Activated naive CD8-positive, alpha-beta T cell (primary cell): Measurements from ENCODE around the gene PLBD2.

Experiments
- H3K27ac Mint-ChIP-seq: one replicate; pipeline ENCODE4 v1.8.0; 2021; ENCODE audit warnings: mixed read lengths
- H3K27me3 Mint-ChIP-seq: one replicate; pipeline ENCODE4 v1.8.0; 2021; ENCODE audit warnings: mixed read lengths
- H3K36me3 Mint-ChIP-seq: one replicate; pipeline ENCODE4 v1.8.0; 2021; ENCODE audit warnings: mixed read lengths
- H3K4me1 Mint-ChIP-seq: one replicate; pipeline ENCODE4 v1.8.0; 2021; ENCODE audit warnings: low read depth, mixed read lengths
- H3K4me3 Mint-ChIP-seq: one replicate; pipeline ENCODE4 v1.8.0; 2021; ENCODE audit warnings: mild to moderate bottlenecking, mixed read lengths
- H3K9me3 Mint-ChIP-seq: one replicate; pipeline ENCODE4 v1.8.0; 2021; ENCODE audit warnings: low read depth, mixed read lengths

Gene PLBD2

GRCh38 chr12:113329791-113330417, 28.5 kb upstream of the PLBD2 start:
- H3K9me3 Mint-ChIP-seq = no peaks in the 10 kb centered on the region
- peaks cover 57% of the 10 kb centered on the region for H3K4me1 Mint-ChIP-seq
- peak overlapping the region; percentile 41 for H3K27ac Mint-ChIP-seq
- H3K36me3 Mint-ChIP-seq = peaks cover 3% of the 10 kb centered on the region
- H3K4me3 Mint-ChIP-seq = no peak overlapping the region
- H3K27me3 Mint-ChIP-seq = no peaks in the 10 kb centered on the region

- H3K27me3 Mint-ChIP-seq = no peaks in the 10 kb centered on the region
- H3K4me3 Mint-ChIP-seq = no peak overlapping the region
- peak overlapping the region; percentile 24 for H3K27ac Mint-ChIP-seq
- peaks cover 3% of the 10 kb centered on the region for H3K36me3 Mint-ChIP-seq
- H3K4me1 Mint-ChIP-seq = peaks cover 57% of the 10 kb centered on the region
- no peaks in the 10 kb centered on the region for H3K9me3 Mint-ChIP-seq
Observed at GRCh38 chr12:113330505-113330904, 27.9 kb upstream of the PLBD2 start.

GRCh38 chr12:113332688-113333417, 25.5 kb upstream of the PLBD2 start:
- H3K36me3 Mint-ChIP-seq = peaks cover 3% of the 10 kb centered on the region
- H3K27ac Mint-ChIP-seq = peak overlapping the region; percentile 38
- H3K4me1 Mint-ChIP-seq = peaks cover 53% of the 10 kb centered on the region
- no peaks in the 10 kb centered on the region for H3K9me3 Mint-ChIP-seq
- H3K27me3 Mint-ChIP-seq = no peaks in the 10 kb centered on the region
- H3K4me3 Mint-ChIP-seq = peak overlapping the region; percentile 92

- no peaks in the 10 kb centered on the region for H3K27me3 Mint-ChIP-seq
- no peak overlapping the region for H3K27ac Mint-ChIP-seq
- H3K4me1 Mint-ChIP-seq = peaks cover 50% of the 10 kb centered on the region
- H3K4me3 Mint-ChIP-seq = peak overlapping the region; percentile 92
- H3K36me3 Mint-ChIP-seq = peaks cover 3% of the 10 kb centered on the region
- H3K9me3 Mint-ChIP-seq = no peaks in the 10 kb centered on the region
Observed at GRCh38 chr12:113333418-113333750, 25.0 kb upstream of the PLBD2 start.

GRCh38 chr12:113333877-113334785, 24.3 kb upstream of the PLBD2 start:
- Mint-ChIP-seq H3K4me1 (peaks cover 45% of the 10 kb centered on the region), H3K9me3 (no peaks in the 10 kb centered on the region), H3K27me3 (no peaks in the 10 kb centered on the region), H3K36me3 (peaks cover 3% of the 10 kb centered on the region), H3K4me3 (peak overlapping the region; percentile 92), H3K27ac (peak overlapping the region; percentile 76)

DNA sequence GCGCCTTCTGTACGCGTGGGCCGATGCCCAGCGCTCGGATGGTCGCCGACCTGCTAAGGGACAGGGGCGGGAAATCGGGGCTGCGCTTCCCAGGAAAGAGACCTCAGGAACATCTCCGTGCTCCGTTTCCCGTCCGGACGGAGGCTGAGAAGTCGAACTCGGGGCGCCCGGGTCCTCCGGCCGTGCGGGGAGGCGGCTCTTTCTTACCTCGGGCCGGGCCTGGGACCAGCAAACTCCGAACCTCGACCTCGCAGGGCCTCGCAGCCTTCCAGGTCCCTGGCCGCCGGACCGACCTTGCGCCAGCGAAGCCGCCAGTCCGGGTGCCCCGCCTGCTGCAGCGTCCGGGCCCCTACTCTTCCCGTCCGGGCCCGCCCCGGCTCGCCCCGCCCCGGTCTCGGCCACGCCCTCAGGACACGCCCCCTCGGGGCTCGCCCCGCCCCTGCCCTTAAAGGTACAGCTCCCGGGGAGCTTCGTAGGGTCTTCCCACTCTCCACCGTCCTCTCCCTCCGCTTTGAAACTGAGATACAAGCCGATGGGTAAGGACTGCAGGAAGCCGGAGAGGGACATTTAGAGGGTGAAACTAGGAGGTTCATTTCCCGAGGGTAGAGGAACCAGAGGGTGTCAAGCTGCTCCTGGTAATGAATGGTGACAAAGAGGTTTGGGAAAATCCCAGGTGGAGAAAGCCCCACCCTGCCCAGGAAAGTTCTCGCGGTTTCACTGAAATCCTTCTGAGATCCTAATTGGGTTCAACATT, 23.4 kb upstream of the PLBD2 start, which contains the start of gene SLC8B1:
Gene SLC8B1, minus strand, starts transcription at position 324 of the 754 bp plus-strand sequence. CDS start 2,231 bp downstream, outside the sequence.
- Mint-ChIP-seq H3K4me3 (peak within 1 kb of the TSS; percentile 92), H3K36me3 (peaks cover 3% of the 10 kb centered on the region), H3K27ac (peak within 1 kb of the TSS; percentile 76), H3K27me3 (no peaks in the 10 kb centered on the region), H3K9me3 (no peaks in the 10 kb centered on the region), H3K4me1 (peaks cover 38% of the 10 kb centered on the region)

DNA sequence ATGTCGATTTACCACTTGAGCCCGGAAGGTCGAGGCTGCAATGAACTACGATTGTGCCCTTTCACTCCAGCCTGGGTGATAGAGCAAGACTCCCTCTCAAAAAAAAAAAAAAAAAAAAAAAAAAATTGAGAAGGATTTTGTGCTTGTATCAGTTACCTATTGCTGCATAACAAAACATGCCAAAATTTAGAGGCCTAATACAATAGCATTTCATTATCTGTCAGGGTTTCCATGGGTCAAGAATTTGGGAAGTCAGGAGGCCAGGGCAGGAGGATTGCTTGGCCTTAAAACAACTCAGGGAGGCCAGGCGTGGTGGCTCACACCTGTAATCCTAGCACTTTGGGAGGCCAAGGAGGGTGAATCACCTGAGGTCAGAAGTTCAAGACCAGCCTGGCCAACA, 18.8 kb upstream of the PLBD2 start:
- H3K9me3 Mint-ChIP-seq = no peaks in the 10 kb centered on the region
- H3K4me1 Mint-ChIP-seq = peaks cover 3% of the 10 kb centered on the region
- H3K27ac Mint-ChIP-seq = no peak overlapping the region
- H3K36me3 Mint-ChIP-seq = no peaks in the 10 kb centered on the region
- no peak overlapping the region for H3K4me3 Mint-ChIP-seq
- no peaks in the 10 kb centered on the region for H3K27me3 Mint-ChIP-seq

- Mint-ChIP-seq H3K4me1 (peaks cover 3% of the 10 kb centered on the region), H3K9me3 (no peaks in the 10 kb centered on the region), H3K36me3 (no peaks in the 10 kb centered on the region), H3K27ac (no peak overlapping the region), H3K4me3 (no peak overlapping the region), H3K27me3 (no peaks in the 10 kb centered on the region)
Observed at GRCh38 chr12:113340061-113340460, 18.3 kb upstream of the PLBD2 start.

- no peak overlapping the region for H3K27ac Mint-ChIP-seq
Observed at GRCh38 chr12:113341535-113341934, 16.9 kb upstream of the PLBD2 start.

DNA sequence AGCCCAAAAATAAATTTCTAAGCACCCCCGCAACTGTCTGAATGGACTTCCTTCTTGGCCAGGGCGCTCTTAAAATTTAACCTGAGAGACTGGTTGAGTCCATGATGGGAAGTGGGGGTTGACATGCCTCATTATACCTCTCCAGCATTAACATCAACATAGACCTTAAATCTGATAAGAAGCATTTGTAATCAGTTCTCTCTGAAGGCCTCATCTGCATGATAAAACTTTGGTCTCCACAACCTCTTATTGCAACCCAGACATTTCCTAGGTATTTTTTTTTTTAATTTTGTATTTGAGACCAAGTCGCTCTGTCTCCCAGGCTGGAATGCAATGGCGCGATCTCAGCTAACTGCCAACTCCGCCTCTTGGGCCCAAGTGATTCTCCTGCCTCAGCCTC, 13.1 kb upstream of the PLBD2 start:
- no peaks in the 10 kb centered on the region for H3K36me3 Mint-ChIP-seq

More at GRCh38 chr12:113341535-113341934, 16.9 kb upstream of the PLBD2 start:
- no peaks in the 10 kb centered on the region for H3K27me3 Mint-ChIP-seq
- H3K36me3 Mint-ChIP-seq = no peaks in the 10 kb centered on the region
- H3K9me3 Mint-ChIP-seq = no peaks in the 10 kb centered on the region
- H3K4me3 Mint-ChIP-seq = no peak overlapping the region
- no peaks in the 10 kb centered on the region for H3K4me1 Mint-ChIP-seq

GRCh38 chr12:113346353-113346752, 12.0 kb upstream of the PLBD2 start:
- Mint-ChIP-seq H3K4me3 (no peak overlapping the region), H3K27ac (no peak overlapping the region), H3K36me3 (no peaks in the 10 kb centered on the region), H3K4me1 (no peaks in the 10 kb centered on the region), H3K27me3 (no peaks in the 10 kb centered on the region), H3K9me3 (no peaks in the 10 kb centered on the region)

More for the DNA sequence above, 13.1 kb upstream of the PLBD2 start:
- no peaks in the 10 kb centered on the region for H3K4me1 Mint-ChIP-seq
- H3K27ac Mint-ChIP-seq = no peak overlapping the region
- H3K9me3 Mint-ChIP-seq = no peaks in the 10 kb centered on the region
- no peaks in the 10 kb centered on the region for H3K27me3 Mint-ChIP-seq
- no peak overlapping the region for H3K4me3 Mint-ChIP-seq

GRCh38 chr12:113347107-113347506, 11.3 kb upstream of the PLBD2 start:
- H3K36me3 Mint-ChIP-seq = no peaks in the 10 kb centered on the region
- H3K4me1 Mint-ChIP-seq = no peaks in the 10 kb centered on the region
- no peaks in the 10 kb centered on the region for H3K27me3 Mint-ChIP-seq
- H3K9me3 Mint-ChIP-seq = no peaks in the 10 kb centered on the region
- H3K27ac Mint-ChIP-seq = no peak overlapping the region
- no peak overlapping the region for H3K4me3 Mint-ChIP-seq

GRCh38 chr12:113347892-113348291, 10.5 kb upstream of the PLBD2 start:
- no peak overlapping the region for H3K27ac Mint-ChIP-seq
- no peak overlapping the region for H3K4me3 Mint-ChIP-seq
- H3K36me3 Mint-ChIP-seq = no peaks in the 10 kb centered on the region
- no peaks in the 10 kb centered on the region for H3K9me3 Mint-ChIP-seq
- H3K4me1 Mint-ChIP-seq = no peaks in the 10 kb centered on the region
- H3K27me3 Mint-ChIP-seq = no peaks in the 10 kb centered on the region

GRCh38 chr12:113348849-113349536, 9.4 kb upstream of the PLBD2 start:
- Mint-ChIP-seq H3K36me3 (no peaks in the 10 kb centered on the region), H3K4me1 (no peaks in the 10 kb centered on the region), H3K27me3 (no peaks in the 10 kb centered on the region), H3K9me3 (no peaks in the 10 kb centered on the region), H3K4me3 (no peak overlapping the region), H3K27ac (no peak overlapping the region)
